ENCODE data around the gene TRIAP1.
A peak's percentile ranks its signal among the peaks of the same experiment; 100 is the strongest.

TRIAP1 gene

DNA sequence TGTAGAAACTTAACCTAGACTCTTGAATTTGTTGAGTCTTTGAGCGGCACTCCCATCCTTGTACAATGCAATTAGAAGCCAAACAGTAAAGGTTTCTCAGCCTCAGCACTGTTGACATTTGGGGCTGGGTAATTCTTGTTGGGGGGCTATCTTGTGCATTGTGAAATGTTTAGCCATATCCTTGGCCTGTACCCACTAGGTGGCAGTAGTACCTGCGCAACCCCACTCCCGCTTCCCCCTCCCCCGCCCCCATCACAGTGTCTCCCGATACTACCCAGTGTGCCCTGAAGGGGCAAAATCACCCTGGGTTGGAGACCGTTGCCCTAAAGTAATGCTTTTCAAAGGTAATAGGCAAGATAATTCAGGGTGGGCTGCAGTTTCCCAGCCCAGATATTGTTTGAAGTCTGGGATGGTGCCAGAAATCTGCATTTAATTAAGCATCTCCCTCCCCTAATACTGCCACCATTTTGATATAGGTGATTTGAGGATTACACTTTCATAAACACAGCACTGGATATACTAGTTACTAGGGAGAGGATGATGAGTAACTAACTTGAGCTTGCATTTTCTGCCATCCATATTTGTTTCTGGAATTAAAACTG is 6.4 kb downstream of the TRIAP1 start:
- no peak for TF ChIP-seq MYC (IDR thresholded peaks at IDR 0.05; ENCODE audit: low read depth, low read length)
- TF ChIP-seq, protein P1, sequence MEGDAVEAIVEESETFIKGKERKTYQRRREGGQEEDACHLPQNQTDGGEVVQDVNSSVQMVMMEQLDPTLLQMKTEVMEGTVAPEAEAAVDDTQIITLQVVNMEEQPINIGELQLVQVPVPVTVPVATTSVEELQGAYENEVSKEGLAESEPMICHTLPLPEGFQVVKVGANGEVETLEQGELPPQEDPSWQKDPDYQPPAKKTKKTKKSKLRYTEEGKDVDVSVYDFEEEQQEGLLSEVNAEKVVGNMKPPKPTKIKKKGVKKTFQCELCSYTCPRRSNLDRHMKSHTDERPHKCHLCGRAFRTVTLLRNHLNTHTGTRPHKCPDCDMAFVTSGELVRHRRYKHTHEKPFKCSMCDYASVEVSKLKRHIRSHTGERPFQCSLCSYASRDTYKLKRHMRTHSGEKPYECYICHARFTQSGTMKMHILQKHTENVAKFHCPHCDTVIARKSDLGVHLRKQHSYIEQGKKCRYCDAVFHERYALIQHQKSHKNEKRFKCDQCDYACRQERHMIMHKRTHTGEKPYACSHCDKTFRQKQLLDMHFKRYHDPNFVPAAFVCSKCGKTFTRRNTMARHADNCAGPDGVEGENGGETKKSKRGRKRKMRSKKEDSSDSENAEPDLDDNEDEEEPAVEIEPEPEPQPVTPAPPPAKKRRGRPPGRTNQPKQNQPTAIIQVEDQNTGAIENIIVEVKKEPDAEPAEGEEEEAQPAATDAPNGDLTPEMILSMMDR (IDR thresholded peaks at IDR 0.05; ENCODE audit: low read depth, low read length), result peak; percentile 60
- H3K4me3 ChIP-seq (ENCODE audit: low read depth, low read length), result peak overlapping the region; percentile 72
- DNase-seq (ENCODE audit: low read depth), result peak; percentile 88

GRCh38 chr12:120438495-120439198 is 7.5 kb downstream of the TRIAP1 start:
- peak; percentile 39 for DNase-seq (ENCODE audit: low read depth)
- TF ChIP-seq MYC (IDR thresholded peaks at IDR 0.05; ENCODE audit: low read depth, low read length) (no peak), POLR2A (IDR thresholded peaks at IDR 0.05; ENCODE audit: extremely low read depth, insufficient read length) (no peak), MAX (IDR thresholded peaks at IDR 0.05; ENCODE audit: low read depth, low read length) (no peak)
- TF ChIP-seq, protein P1 (IDR thresholded peaks at IDR 0.05; ENCODE audit: low read depth, low read length), result no peak
- peak overlapping the region; percentile 72 for H3K4me3 ChIP-seq (ENCODE audit: low read depth, low read length)

GRCh38 chr12:120437735-120438494 is 8.3 kb downstream of the TRIAP1 start, which contains the start of gene COX6A1:
TSS of gene COX6A1 (plus strand) at chr12:120438113. CDS start at chr12:120438127, 14 bp downstream.
- DNase-seq (ENCODE audit: low read depth), result peak; percentile 100
- peak within 1 kb of the TSS; percentile 72 for H3K4me3 ChIP-seq (ENCODE audit: low read depth, low read length)
- peak; percentile 78 for TF ChIP-seq POLR2A (IDR thresholded peaks at IDR 0.05; ENCODE audit: extremely low read depth, insufficient read length)
- peak; percentile 82 for TF ChIP-seq MAX (IDR thresholded peaks at IDR 0.05; ENCODE audit: low read depth, low read length)
- TF ChIP-seq, protein P1 (IDR thresholded peaks at IDR 0.05; ENCODE audit: low read depth, low read length), result no peak
- peak; percentile 23; the same call in 1 of the 2 replicates for TF ChIP-seq MYC (IDR thresholded peaks at IDR 0.05; ENCODE audit: low read depth, low read length)

GRCh38 chr12:120432772-120433525 is 13.2 kb downstream of the TRIAP1 start:
- TF ChIP-seq MAX (IDR thresholded peaks at IDR 0.05; ENCODE audit: low read depth, low read length) (0 out of 2 replicates have a peak, but pooled peaks have one; percentile 18), POLR2A (IDR thresholded peaks at IDR 0.05; ENCODE audit: extremely low read depth, insufficient read length) (no peak)
- TF ChIP-seq, protein P1 (IDR thresholded peaks at IDR 0.05; ENCODE audit: low read depth, low read length), result no peak
- peak; percentile 36 for DNase-seq (ENCODE audit: low read depth)

GRCh38 chr12:120429368-120429767 is 16.8 kb downstream of the TRIAP1 start:
- no peak for TF ChIP-seq MYC (IDR thresholded peaks at IDR 0.05; ENCODE audit: low read depth, low read length)
- no peak for TF ChIP-seq MAX (IDR thresholded peaks at IDR 0.05; ENCODE audit: low read depth, low read length)
- TF ChIP-seq, protein P1 (IDR thresholded peaks at IDR 0.05; ENCODE audit: low read depth, low read length), result no peak
- no peak for DNase-seq (ENCODE audit: low read depth)
- no peak overlapping the region for H3K4me3 ChIP-seq (ENCODE audit: low read depth, low read length)

More at GRCh38 chr12:120432772-120433525, 13.2 kb downstream of the TRIAP1 start:
- H3K4me3 ChIP-seq (ENCODE audit: low read depth, low read length), result no peak overlapping the region

Measured in NB4 (cell line).